Stimulated activated CD8-positive, alpha-beta memory T cell treated with anti-CD3 and anti-CD28 coated beads, Interleukin-2, amount 100 ng/mL, for 1 hour (primary cell): ENCODE results near the gene WDFY3.
"Not testable (repeated sequence)": the region's sequence is repeated elsewhere in the genome, so short reads cannot be mapped to it uniquely, and the experiment has no call there.

Experiments
- DNase-seq, 2 donors: peaks; one replicate each; pipeline ENCODE4 v3.0.0-alpha.2; 2020; ENCODE audit warnings: low read depth in 2 of 2

The WDFY3 gene

GRCh38 chr4:84855774-84856173 lies 110.7 kb downstream of the WDFY3 start:
- no peak for DNase-seq

- DNase-seq: no peak
Observed at GRCh38 chr4:84852081-84852480, 114.4 kb downstream of the WDFY3 start.

- DNase-seq: no peak
Observed at GRCh38 chr4:84849051-84849640, 117.3 kb downstream of the WDFY3 start.

GRCh38 chr4:84848432-84848831 lies 118.1 kb downstream of the WDFY3 start:
- no peak for DNase-seq

GRCh38 chr4:84847978-84848377 lies 118.5 kb downstream of the WDFY3 start:
- DNase-seq: no peak

- DNase-seq: no peak
Observed at GRCh38 chr4:84846985-84847384, 119.5 kb downstream of the WDFY3 start.

GRCh38 chr4:84841435-84841834 lies 125.1 kb downstream of the WDFY3 start:
- no peak for DNase-seq

GRCh38 chr4:84837751-84838150 lies 128.7 kb downstream of the WDFY3 start:
- no peak for DNase-seq

- not testable (repeated sequence) for DNase-seq
Observed at GRCh38 chr4:84829633-84830032, 136.9 kb downstream of the WDFY3 start.

GRCh38 chr4:84826681-84827080 lies 139.8 kb downstream of the WDFY3 start:
- no peak for DNase-seq

- no peak for DNase-seq
Observed at GRCh38 chr4:84825701-84826341, 140.7 kb downstream of the WDFY3 start.

GRCh38 chr4:84821064-84821463 lies 145.4 kb downstream of the WDFY3 start:
- no peak for DNase-seq

- DNase-seq: no peak
Observed at GRCh38 chr4:84814094-84814750, 152.3 kb downstream of the WDFY3 start.

GRCh38 chr4:84809946-84810345 lies 156.5 kb downstream of the WDFY3 start:
- DNase-seq: no peak

GRCh38 chr4:84808332-84808731 lies 158.2 kb downstream of the WDFY3 start:
- DNase-seq: no peak

GRCh38 chr4:84806541-84806940 lies 159.9 kb downstream of the WDFY3 start:
- not testable (repeated sequence) for DNase-seq

- DNase-seq: no peak
Observed at GRCh38 chr4:84804136-84804535, 162.4 kb downstream of the WDFY3 start.

- no peak for DNase-seq
Observed at GRCh38 chr4:84803720-84804119, 162.8 kb downstream of the WDFY3 start.

GRCh38 chr4:84803116-84803515 lies 163.4 kb downstream of the WDFY3 start:
- no peak for DNase-seq

GRCh38 chr4:84800256-84800655 lies 166.2 kb downstream of the WDFY3 start:
- no peak for DNase-seq

GRCh38 chr4:84799318-84799717 lies 167.2 kb downstream of the WDFY3 start:
- DNase-seq: no peak

GRCh38 chr4:84796394-84796793 lies 170.1 kb downstream of the WDFY3 start:
- no peak for DNase-seq
